Smooth muscle cell (in vitro differentiated cells): ENCODE results near the gene ISCA2. TPM values are rescaled to one million over a fixed set of nuclear protein-coding genes. Genes with fewer than 3 reads are reported as not detected.

Experiments used
- DNase-seq: peaks from one replicate; lab custom pipeline; 2025; ENCODE audit not compliant: unreplicated experiment; lab: John Stamatoyannopoulos, UW
- H2AFZ ChIP-seq: fragments of 200-600 bp; sonication (generic); 2 replicates; pipeline ENCODE4 v1.6.0; 2016; ENCODE audit warnings: antibody characterized with exemption, low read depth, mild to moderate bottlenecking
- H3F3A ChIP-seq: fragments of 200-600 bp; sonication (generic); 2 replicates; pipeline ENCODE4 v1.6.0; 2017; ENCODE audit warnings: antibody characterized with exemption, low read depth
- H3K27ac ChIP-seq: fragments of 200-600 bp; sonication (generic); 2 replicates; pipeline ENCODE4 v1.5.1; 2016; ENCODE audit warnings: low read depth, mild to moderate bottlenecking
- H3K27me3 ChIP-seq: fragments of 200-600 bp; sonication (generic); 2 replicates; pipeline ENCODE4 v1.6.1; 2016; ENCODE audit warnings: low read depth, mild to moderate bottlenecking
- H3K36me3 ChIP-seq: fragments of 200-600 bp; sonication (generic); 2 replicates; pipeline ENCODE4 v1.5.1; 2016; ENCODE audit warnings: low read depth
- H3K4me1 ChIP-seq: fragments of 200-600 bp; sonication (generic); 2 replicates; pipeline ENCODE4 v1.5.1; 2016; ENCODE audit warnings: low read depth
- H3K4me2 ChIP-seq: fragments of 200-600 bp; sonication (generic); 2 replicates; pipeline ENCODE4 v1.6.0; 2016; ENCODE audit warnings: mild to moderate bottlenecking
- H3K4me3 ChIP-seq: fragments of 200-600 bp; sonication (generic); 2 replicates; pipeline ENCODE4 v1.5.1; 2016; ENCODE audit warnings: mild to moderate bottlenecking
- H3K79me2 ChIP-seq: fragments of 200-600 bp; sonication (generic); 2 replicates; pipeline ENCODE4 v1.6.0; 2016; ENCODE audit warnings: low read depth, mild to moderate bottlenecking
- H3K9ac ChIP-seq: fragments of 200-600 bp; sonication (generic); 2 replicates; pipeline ENCODE4 v1.6.0; 2016; ENCODE audit warnings: low read depth
- H3K9me3 ChIP-seq: fragments of 200-600 bp; sonication (generic); replicated peaks from 2 replicates; pipeline ENCODE4 v1.5.1; 2016; ENCODE audit warnings: low read depth
- H4K20me1 ChIP-seq: fragments of 200-600 bp; sonication (generic); 2 replicates; pipeline ENCODE4 v1.6.0; 2016; ENCODE audit warnings: low read depth
- CTCF ChIP-seq: fragments of 200-600 bp; sonication (generic); IDR thresholded peaks from 2 replicates; pipeline ENCODE4 v1.5.1; 2017; ENCODE audit warnings: borderline replicate concordance, mild to moderate bottlenecking, antibody characterized with exemption; ENCODE audit not compliant: insufficient read depth, poor library complexity, severe bottlenecking
- WGBS: methylation state at CpG from one replicate; pipeline ENCODE4 v1.1.7; 2016; ENCODE audit warnings: low lambda C conversion rate; 5-methylcytosine and 5-hydroxymethylcytosine counted together
- polyA plus RNA-seq: library from polyadenylated mRNA; unstranded; fragments of >200 nt; fragmentation: Nextera tagmentation; extraction: Ambion mirVana; gene quantifications from 2 replicates; pipeline ENCODE4 v1.2.1, GENCODE V29; 2016
- total RNA-seq: library from RNA; depleted of rRNA; stranded (reverse); fragments of >200 nt; gene quantifications from 2 replicates; pipeline ENCODE4 v1.2.3, GENCODE V29; 2014

Gene ISCA2
- total and polyA plus RNA-seq, 2 experiments from 2014 or later, result 15.0 to 65.8 TPM

GRCh38 chr14:74457565-74457895, 36.0 kb upstream of the ISCA2 start:
- H2AFZ ChIP-seq, result no peak overlapping the region
- H3K27me3 ChIP-seq, result peaks cover 15% of the 10 kb centered on the region
- no peaks in the 10 kb centered on the region for H4K20me1 ChIP-seq
- H3K36me3 ChIP-seq, result no peaks in the 10 kb centered on the region
- H3K79me2 ChIP-seq, result no peaks in the 10 kb centered on the region
- H3K9ac ChIP-seq, result no peak overlapping the region
- WGBS, result 86% methylated on average over 4 of the region's 4 CpGs
- no peak overlapping the region for H3K4me2 ChIP-seq
- DNase-seq, result no peak
- H3K27ac ChIP-seq, result no peak overlapping the region
- no peak overlapping the region for H3K4me3 ChIP-seq
- H3K9me3 ChIP-seq, result no peaks in the 10 kb centered on the region
- no peaks in the 10 kb centered on the region for H3K4me1 ChIP-seq
- TF ChIP-seq CTCF, result no peak
- H3F3A ChIP-seq, result no peaks in the 10 kb centered on the region

- H3K9me3 ChIP-seq, result no peaks in the 10 kb centered on the region
- peaks cover 30% of the 10 kb centered on the region for H3K27me3 ChIP-seq
- no peaks in the 10 kb centered on the region for H3K4me1 ChIP-seq
- peak overlapping the region; percentile 38 for H3K4me2 ChIP-seq
- no peak overlapping the region for H3K27ac ChIP-seq
- DNase-seq, result peak; percentile 21
- H3K9ac ChIP-seq, result no peak overlapping the region
- WGBS, result 68% methylated on average over 10 of the region's 10 CpGs
- no peak overlapping the region for H3K4me3 ChIP-seq
- H3F3A ChIP-seq, result no peaks in the 10 kb centered on the region
- no peaks in the 10 kb centered on the region for H4K20me1 ChIP-seq
- peak; percentile 59 for TF ChIP-seq CTCF
- no peaks in the 10 kb centered on the region for H3K79me2 ChIP-seq
- no peak overlapping the region for H2AFZ ChIP-seq
- no peaks in the 10 kb centered on the region for H3K36me3 ChIP-seq
Observed at GRCh38 chr14:74459289-74459946, 34.1 kb upstream of the ISCA2 start.

- H3K36me3 ChIP-seq, result no peaks in the 10 kb centered on the region
- 86% methylated on average over 6 of the region's 6 CpGs for WGBS
- H3K9me3 ChIP-seq, result no peaks in the 10 kb centered on the region
- H3K4me2 ChIP-seq, result peak overlapping the region; percentile 38
- no peak overlapping the region for H3K4me3 ChIP-seq
- H3K4me1 ChIP-seq, result no peaks in the 10 kb centered on the region
- TF ChIP-seq CTCF, result no peak
- no peak overlapping the region for H3K9ac ChIP-seq
- no peak for DNase-seq
- no peak overlapping the region for H3K27ac ChIP-seq
- H3K27me3 ChIP-seq, result peaks cover 33% of the 10 kb centered on the region
- no peak overlapping the region for H2AFZ ChIP-seq
- no peaks in the 10 kb centered on the region for H3F3A ChIP-seq
- no peaks in the 10 kb centered on the region for H4K20me1 ChIP-seq
- H3K79me2 ChIP-seq, result no peaks in the 10 kb centered on the region
Observed at GRCh38 chr14:74459976-74460375, 33.6 kb upstream of the ISCA2 start.

- Histone ChIP-seq H3K9ac (no peak overlapping the region), H3K79me2 (no peaks in the 10 kb centered on the region), H2AFZ (no peak overlapping the region), H3K4me2 (no peak overlapping the region), H3K27ac (no peak overlapping the region), H3K27me3 (peaks cover 32% of the 10 kb centered on the region), H3F3A (no peaks in the 10 kb centered on the region), H3K4me1 (no peaks in the 10 kb centered on the region), H3K9me3 (no peaks in the 10 kb centered on the region), H3K4me3 (no peak overlapping the region), H3K36me3 (no peaks in the 10 kb centered on the region), H4K20me1 (no peaks in the 10 kb centered on the region)
- DNase-seq, result no peak
- no peak for TF ChIP-seq CTCF
- 95% methylated on average over 3 of the region's 3 CpGs for WGBS
Observed at GRCh38 chr14:74462993-74463392, 30.6 kb upstream of the ISCA2 start.
